ENCODE results near the gene ERBIN. TPM values are rescaled to one million over a fixed set of nuclear protein-coding genes. Genes with fewer than 3 reads are reported as not detected.
"Not testable (repeated sequence)": the region's sequence is repeated elsewhere in the genome, so short reads cannot be mapped to it uniquely, and the experiment has no call there.

Gene ERBIN
- total RNA-seq (117 and 118 TPM in 2 replicates), polyA plus RNA-seq (32.9 and 39.3 TPM in 2 replicates)

GRCh38 chr5:65926276-65926783 is at the start of gene ERBIN:
ERBIN (plus strand) TSS chr5:65926575; CDS start chr5:65992719, 66,144 bp downstream.
- TF ChIP-seq, protein P1, sequence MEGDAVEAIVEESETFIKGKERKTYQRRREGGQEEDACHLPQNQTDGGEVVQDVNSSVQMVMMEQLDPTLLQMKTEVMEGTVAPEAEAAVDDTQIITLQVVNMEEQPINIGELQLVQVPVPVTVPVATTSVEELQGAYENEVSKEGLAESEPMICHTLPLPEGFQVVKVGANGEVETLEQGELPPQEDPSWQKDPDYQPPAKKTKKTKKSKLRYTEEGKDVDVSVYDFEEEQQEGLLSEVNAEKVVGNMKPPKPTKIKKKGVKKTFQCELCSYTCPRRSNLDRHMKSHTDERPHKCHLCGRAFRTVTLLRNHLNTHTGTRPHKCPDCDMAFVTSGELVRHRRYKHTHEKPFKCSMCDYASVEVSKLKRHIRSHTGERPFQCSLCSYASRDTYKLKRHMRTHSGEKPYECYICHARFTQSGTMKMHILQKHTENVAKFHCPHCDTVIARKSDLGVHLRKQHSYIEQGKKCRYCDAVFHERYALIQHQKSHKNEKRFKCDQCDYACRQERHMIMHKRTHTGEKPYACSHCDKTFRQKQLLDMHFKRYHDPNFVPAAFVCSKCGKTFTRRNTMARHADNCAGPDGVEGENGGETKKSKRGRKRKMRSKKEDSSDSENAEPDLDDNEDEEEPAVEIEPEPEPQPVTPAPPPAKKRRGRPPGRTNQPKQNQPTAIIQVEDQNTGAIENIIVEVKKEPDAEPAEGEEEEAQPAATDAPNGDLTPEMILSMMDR (IDR thresholded peaks at IDR 0.05; ENCODE audit: poor library complexity) = no peak
- TF ChIP-seq EZH2phosphoT487 (IDR thresholded peaks at IDR 0.05; ENCODE audit: low read depth, severe bottlenecking, unreplicated experiment) (no peak), EZH2 (IDR thresholded peaks at IDR 0.05; ENCODE audit: borderline replicate concordance) (no peak)
- no peaks in the 10 kb centered on the region for H3K36me3 ChIP-seq (replicated peaks; ENCODE audit: insufficient read depth, low read depth)
- peaks cover 48% of the 10 kb centered on the region for H3K79me2 ChIP-seq

DNA sequence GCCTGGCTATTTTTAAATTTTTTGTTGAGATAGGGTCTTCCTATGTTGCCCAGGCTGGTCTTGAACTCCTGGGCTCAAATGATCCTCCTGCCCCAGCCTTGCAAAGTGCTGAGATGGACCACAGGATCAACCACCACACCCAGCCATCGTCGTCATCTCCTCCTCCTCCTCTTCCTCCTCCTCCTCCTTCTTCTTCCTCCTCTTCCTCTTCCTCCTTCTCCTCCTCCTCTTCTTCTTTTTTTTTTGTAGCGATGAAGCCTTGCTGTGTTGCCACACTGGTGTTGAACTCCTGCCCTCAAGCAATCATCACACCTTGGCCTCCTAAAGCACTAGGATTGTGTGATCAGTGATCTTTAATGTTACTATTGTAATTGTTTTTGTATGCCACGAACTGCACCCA is 49.4 kb upstream of the ERBIN start:
- Histone ChIP-seq H4K20me1 (ENCODE audit: insufficient read depth, poor library complexity, severe bottlenecking) (no peaks in the 10 kb centered on the region), H2AFZ (no peak overlapping the region), H3K4me2 (no peak overlapping the region), H3K27me3 (no peaks in the 10 kb centered on the region), H3K4me1 (ENCODE audit: insufficient read depth) (no peaks in the 10 kb centered on the region), H3K9me3 (ENCODE audit: low read depth) (no peaks in the 10 kb centered on the region), H3K36me3 (replicated peaks; ENCODE audit: insufficient read depth, low read depth) (no peaks in the 10 kb centered on the region), H3K27ac (no peak overlapping the region), H3K79me2 (no peaks in the 10 kb centered on the region), H3K9me2 (replicated peaks; ENCODE audit: insufficient read depth) (no peaks in the 10 kb centered on the region), H3K4me3 (no peak overlapping the region)
- TF ChIP-seq, protein P1 (IDR thresholded peaks at IDR 0.05; ENCODE audit: poor library complexity) = no peak
- no peak for TF ChIP-seq EZH2phosphoT487 (IDR thresholded peaks at IDR 0.05; ENCODE audit: low read depth, severe bottlenecking, unreplicated experiment)
- TF ChIP-seq EZH2 (IDR thresholded peaks at IDR 0.05; ENCODE audit: borderline replicate concordance) = no peak
- WGBS (ENCODE audit: low lambda C conversion rate, missing lambda C conversion rate) = 92% methylated on average over 4 of the region's 4 CpGs
- no peak for DNase-seq (ENCODE audit: low spot score)

More at GRCh38 chr5:65926276-65926783, at the start of gene ERBIN:
- no peaks in the 10 kb centered on the region for H3K9me3 ChIP-seq (ENCODE audit: low read depth)
- H3K9me2 ChIP-seq (replicated peaks; ENCODE audit: insufficient read depth) = no peaks in the 10 kb centered on the region
- 2% methylated on average over 25 of the region's 45 CpGs for WGBS (ENCODE audit: low lambda C conversion rate, missing lambda C conversion rate)
- DNase-seq (ENCODE audit: low spot score) = peak; percentile 86
- H3K27ac ChIP-seq = peak within 1 kb of the TSS; percentile 100
- peak within 1 kb of the TSS; percentile 70 for H3K4me3 ChIP-seq
- H4K20me1 ChIP-seq (ENCODE audit: insufficient read depth, poor library complexity, severe bottlenecking) = peaks cover 35% of the 10 kb centered on the region
- H3K4me2 ChIP-seq = peak within 1 kb of the TSS; percentile 85
- H3K4me1 ChIP-seq (ENCODE audit: insufficient read depth) = peaks cover 27% of the 10 kb centered on the region
- H3K27me3 ChIP-seq = no peaks in the 10 kb centered on the region
- peak within 1 kb of the TSS; percentile 30 for H2AFZ ChIP-seq

DNA sequence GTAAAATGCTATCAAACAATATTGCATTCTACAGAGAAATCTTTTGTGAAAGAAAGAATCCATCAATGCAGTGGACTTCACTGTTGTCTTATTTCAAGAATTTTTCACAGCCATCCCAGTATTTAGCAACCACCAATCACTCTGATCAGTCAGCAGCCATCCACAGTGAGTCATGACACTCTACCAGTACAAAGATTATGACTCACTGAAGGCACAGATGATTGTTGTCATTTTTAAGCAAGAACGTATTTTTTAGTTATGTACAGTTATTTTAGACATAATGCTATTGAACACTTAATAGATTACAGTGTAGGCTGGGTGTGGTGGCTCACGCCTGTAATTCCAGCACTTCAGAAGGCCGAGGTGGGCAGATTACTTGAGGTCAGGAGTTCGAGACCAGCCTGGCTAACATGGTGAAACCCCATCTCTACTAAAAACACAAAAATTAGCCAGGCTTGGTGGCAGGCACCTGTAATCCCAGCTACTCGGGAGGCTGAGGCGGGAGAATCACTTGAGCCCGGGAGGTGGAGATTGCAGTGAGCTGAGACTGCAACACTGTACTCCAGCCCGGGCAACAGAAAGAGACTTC is 46.6 kb upstream of the ERBIN start:
- 81% methylated on average over 8 of the region's 8 CpGs for WGBS (ENCODE audit: low lambda C conversion rate, missing lambda C conversion rate)
- peak; percentile 12 for DNase-seq (ENCODE audit: low spot score)
- H3K27ac ChIP-seq = not testable (repeated sequence)

DNA sequence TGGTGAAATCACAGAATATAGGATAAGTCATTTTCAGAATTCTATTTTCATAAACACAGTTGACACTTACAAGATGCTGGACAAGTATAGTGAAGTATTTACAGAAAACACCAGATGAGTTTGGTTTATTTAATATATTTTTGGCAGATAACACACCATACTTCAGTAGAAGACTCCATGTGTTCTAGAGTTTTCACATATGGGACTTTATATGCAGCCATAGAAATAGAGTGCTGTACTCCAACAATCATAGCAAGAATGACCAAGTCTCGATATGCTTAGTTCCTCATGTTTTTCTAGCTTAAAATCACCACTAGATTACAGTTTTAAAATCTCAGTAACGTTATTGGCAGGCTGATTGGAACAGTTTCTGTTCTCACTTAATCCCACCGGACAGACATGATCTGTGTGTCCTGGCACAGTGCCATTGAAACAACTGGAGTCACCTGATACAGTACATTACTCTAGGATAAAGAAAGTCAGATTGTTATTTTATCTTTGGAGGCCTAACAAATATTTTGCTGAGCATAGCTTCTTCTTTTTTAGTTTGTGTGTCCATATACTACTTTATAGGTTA is 45.8 kb upstream of the ERBIN start:
- DNase-seq (ENCODE audit: low spot score) = no peak
- no peaks in the 10 kb centered on the region for H3K36me3 ChIP-seq (replicated peaks; ENCODE audit: insufficient read depth, low read depth)
- no peaks in the 10 kb centered on the region for H4K20me1 ChIP-seq (ENCODE audit: insufficient read depth, poor library complexity, severe bottlenecking)
- TF ChIP-seq, protein P1 (IDR thresholded peaks at IDR 0.05; ENCODE audit: poor library complexity) = no peak
- TF ChIP-seq EZH2 (IDR thresholded peaks at IDR 0.05; ENCODE audit: borderline replicate concordance) (no peak), EZH2phosphoT487 (IDR thresholded peaks at IDR 0.05; ENCODE audit: low read depth, severe bottlenecking, unreplicated experiment) (no peak)
- WGBS (ENCODE audit: low lambda C conversion rate, missing lambda C conversion rate) = 70% methylated on average over 3 of the region's 3 CpGs
- no peak overlapping the region for H3K4me3 ChIP-seq
- H3K27me3 ChIP-seq = no peaks in the 10 kb centered on the region
- no peaks in the 10 kb centered on the region for H3K4me1 ChIP-seq (ENCODE audit: insufficient read depth)
- H3K4me2 ChIP-seq = no peak overlapping the region
- no peak overlapping the region for H2AFZ ChIP-seq
- H3K9me3 ChIP-seq (ENCODE audit: low read depth) = no peaks in the 10 kb centered on the region
- H3K79me2 ChIP-seq = no peaks in the 10 kb centered on the region
- H3K9me2 ChIP-seq (replicated peaks; ENCODE audit: insufficient read depth) = no peaks in the 10 kb centered on the region
- no peak overlapping the region for H3K27ac ChIP-seq

More for the DNA sequence above, 46.6 kb upstream of the ERBIN start:
- H4K20me1 ChIP-seq (ENCODE audit: insufficient read depth, poor library complexity, severe bottlenecking); H3K4me3 ChIP-seq; H3K9me2 ChIP-seq (replicated peaks; ENCODE audit: insufficient read depth); H3K9me3 ChIP-seq (ENCODE audit: low read depth); H3K36me3 ChIP-seq (replicated peaks; ENCODE audit: insufficient read depth, low read depth); H3K4me1 ChIP-seq (ENCODE audit: insufficient read depth); H2AFZ ChIP-seq; H3K27me3 ChIP-seq; H3K79me2 ChIP-seq; H3K4me2 ChIP-seq: not testable (repeated sequence)

Data from hepatocyte (in vitro differentiated cells).